GM12874 (cell line): Measurements from ENCODE around the gene SCAPER.

Source experiments
- TF ChIP-seq, protein P1 (sequence below): IDR thresholded peaks from 2 replicates; pipeline ENCODE4 v1.5.1; 2011; ENCODE audit warnings: low read depth, mild to moderate bottlenecking, control low read depth, low read length, moderate library complexity; ENCODE audit not compliant: insufficient read depth

The SCAPER gene

DNA sequence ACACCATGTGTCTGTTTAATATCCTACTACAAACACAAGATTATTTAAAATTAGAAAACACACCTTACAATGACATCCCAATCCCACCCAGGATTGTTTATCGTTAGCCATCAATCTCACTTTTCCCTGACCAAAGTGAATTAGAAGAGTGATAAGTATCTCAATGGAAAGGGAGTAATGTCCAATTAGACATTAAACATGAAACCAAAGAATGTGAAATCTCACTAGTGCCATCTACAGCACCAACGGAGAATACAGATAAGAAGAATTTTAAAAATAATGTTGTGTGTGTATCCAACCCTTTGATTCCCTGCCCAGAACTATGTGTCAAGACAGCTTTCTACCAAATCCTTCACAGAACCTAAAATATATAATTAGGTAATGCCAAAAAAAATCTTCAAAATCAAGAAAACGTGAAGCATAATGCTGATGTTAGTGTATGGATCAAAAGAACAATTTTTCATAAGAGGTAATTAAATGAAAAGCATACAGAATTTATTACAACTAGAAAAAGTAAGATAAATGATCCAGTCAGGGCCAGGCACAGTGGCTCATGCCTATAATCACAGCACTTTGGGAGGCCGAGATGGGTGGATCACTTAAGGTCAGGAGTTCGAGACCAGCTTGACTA is 64.2 kb downstream of the SCAPER start:
- TF ChIP-seq, protein P1, sequence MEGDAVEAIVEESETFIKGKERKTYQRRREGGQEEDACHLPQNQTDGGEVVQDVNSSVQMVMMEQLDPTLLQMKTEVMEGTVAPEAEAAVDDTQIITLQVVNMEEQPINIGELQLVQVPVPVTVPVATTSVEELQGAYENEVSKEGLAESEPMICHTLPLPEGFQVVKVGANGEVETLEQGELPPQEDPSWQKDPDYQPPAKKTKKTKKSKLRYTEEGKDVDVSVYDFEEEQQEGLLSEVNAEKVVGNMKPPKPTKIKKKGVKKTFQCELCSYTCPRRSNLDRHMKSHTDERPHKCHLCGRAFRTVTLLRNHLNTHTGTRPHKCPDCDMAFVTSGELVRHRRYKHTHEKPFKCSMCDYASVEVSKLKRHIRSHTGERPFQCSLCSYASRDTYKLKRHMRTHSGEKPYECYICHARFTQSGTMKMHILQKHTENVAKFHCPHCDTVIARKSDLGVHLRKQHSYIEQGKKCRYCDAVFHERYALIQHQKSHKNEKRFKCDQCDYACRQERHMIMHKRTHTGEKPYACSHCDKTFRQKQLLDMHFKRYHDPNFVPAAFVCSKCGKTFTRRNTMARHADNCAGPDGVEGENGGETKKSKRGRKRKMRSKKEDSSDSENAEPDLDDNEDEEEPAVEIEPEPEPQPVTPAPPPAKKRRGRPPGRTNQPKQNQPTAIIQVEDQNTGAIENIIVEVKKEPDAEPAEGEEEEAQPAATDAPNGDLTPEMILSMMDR = peak; percentile 38; the same call in 1 of the 2 replicates

- TF ChIP-seq, protein P1 = no peak
Observed at GRCh38 chr15:76839173-76839572, 66.0 kb downstream of the SCAPER start.

DNA sequence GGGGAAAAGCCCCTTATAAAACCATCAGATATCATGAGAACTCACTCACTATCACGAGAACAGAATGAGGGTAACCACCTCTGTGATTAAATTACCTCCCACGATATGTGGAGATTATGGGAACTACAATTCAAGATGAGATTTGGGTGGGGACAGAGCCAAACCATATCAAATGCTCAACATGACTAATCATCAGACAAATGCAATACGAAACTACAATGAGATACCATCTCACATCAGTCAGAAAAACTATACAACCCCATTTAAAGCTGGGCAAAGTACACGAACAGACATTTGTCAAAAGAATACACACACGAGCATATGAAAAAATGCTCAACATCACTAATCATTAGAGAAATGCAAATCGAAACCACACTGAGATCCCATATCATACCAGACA is 67.7 kb downstream of the SCAPER start:
- TF ChIP-seq, protein P1 = no peak

GRCh38 chr15:76829939-76830338 is 75.2 kb downstream of the SCAPER start:
- TF ChIP-seq, protein P1 = no peak

DNA sequence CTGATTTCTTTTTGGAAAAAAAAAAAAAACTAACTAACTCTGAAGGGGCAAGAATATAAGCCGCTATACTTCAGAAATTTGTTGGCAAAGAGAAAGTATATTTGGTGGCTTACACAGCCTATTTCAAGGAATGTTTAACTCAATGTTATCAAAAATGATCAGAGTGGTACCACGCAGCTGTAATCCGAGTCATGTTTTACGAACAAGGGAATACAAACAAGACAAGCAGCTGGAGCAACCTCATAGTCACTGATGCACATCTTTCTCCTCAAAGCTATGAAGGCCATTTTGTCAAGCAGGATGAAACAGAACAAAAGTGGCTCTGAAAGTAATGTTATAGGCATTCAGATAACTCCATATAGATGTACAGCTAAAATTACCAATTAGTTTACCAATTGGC is 81.2 kb downstream of the SCAPER start:
- TF ChIP-seq, protein P1 = no peak

GRCh38 chr15:76823303-76823702 is 81.8 kb downstream of the SCAPER start:
- TF ChIP-seq, protein P1 = no peak

DNA sequence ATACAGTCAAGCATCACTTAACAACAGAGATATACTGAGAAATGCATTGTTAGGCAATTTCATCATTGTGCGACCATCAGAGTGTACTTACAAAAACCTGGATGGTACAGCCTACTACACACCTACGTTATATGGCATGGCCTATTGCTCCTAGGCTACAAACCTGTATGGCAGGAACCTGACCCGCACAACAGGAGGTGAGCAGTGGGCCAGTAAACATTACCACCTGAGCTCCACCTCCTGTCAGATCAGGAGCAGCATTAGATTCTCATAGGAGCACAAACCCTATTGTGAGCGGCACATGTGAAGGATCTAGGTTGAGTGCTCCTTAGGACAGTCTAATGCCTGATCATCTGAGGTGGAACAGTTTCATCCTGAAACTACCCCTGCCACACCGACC is 89.7 kb downstream of the SCAPER start:
- TF ChIP-seq, protein P1 = no peak
